Neural progenitor cell (in vitro differentiated cells): ENCODE results near the gene STAT5B.
"Not testable (repeated sequence)": the region's sequence is repeated elsewhere in the genome, so short reads cannot be mapped to it uniquely, and the experiment has no call there.

Source experiments
- EZH2 ChIP-seq: fragments of 200-600 bp; sonication (generic); IDR thresholded peaks from 2 replicates; pipeline ENCODE4 v1.6.1; 2017; ENCODE audit warnings: antibody characterized with exemption, mild to moderate bottlenecking, moderate library complexity
- TF ChIP-seq, protein P1 (sequence below): fragments of 200-600 bp; sonication (generic); IDR thresholded peaks from 2 replicates; pipeline ENCODE4 v1.5.1; 2017; ENCODE audit warnings: antibody characterized with exemption, mild to moderate bottlenecking

GRCh38 chr17:42297775-42298174 is 21.6 kb upstream of the STAT5B start:
- TF ChIP-seq, protein P1, sequence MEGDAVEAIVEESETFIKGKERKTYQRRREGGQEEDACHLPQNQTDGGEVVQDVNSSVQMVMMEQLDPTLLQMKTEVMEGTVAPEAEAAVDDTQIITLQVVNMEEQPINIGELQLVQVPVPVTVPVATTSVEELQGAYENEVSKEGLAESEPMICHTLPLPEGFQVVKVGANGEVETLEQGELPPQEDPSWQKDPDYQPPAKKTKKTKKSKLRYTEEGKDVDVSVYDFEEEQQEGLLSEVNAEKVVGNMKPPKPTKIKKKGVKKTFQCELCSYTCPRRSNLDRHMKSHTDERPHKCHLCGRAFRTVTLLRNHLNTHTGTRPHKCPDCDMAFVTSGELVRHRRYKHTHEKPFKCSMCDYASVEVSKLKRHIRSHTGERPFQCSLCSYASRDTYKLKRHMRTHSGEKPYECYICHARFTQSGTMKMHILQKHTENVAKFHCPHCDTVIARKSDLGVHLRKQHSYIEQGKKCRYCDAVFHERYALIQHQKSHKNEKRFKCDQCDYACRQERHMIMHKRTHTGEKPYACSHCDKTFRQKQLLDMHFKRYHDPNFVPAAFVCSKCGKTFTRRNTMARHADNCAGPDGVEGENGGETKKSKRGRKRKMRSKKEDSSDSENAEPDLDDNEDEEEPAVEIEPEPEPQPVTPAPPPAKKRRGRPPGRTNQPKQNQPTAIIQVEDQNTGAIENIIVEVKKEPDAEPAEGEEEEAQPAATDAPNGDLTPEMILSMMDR: not testable (repeated sequence)
- TF ChIP-seq EZH2: not testable (repeated sequence)
